LNCaP clone FGC (cell line): ENCODE results near the gene PHACTR3.

Experiments used
- DNase-seq: peaks from one replicate; pipeline ENCODE4 v3.0.0-alpha.2; 2011; ENCODE audit warnings: low read depth
- H3K4me3 ChIP-seq: 2 replicates; pipeline ENCODE4 v1.5.1; 2011; ENCODE audit warnings: mild to moderate bottlenecking, low read depth, low read length, control low read depth
- TF ChIP-seq, protein P1 (sequence below): IDR thresholded peaks from 2 replicates; pipeline ENCODE4 v1.5.1; 2012; ENCODE audit warnings: mild to moderate bottlenecking; ENCODE audit not compliant: control insufficient read depth, insufficient read depth; ENCODE audit errors: extremely low read depth

PHACTR3 gene

DNA sequence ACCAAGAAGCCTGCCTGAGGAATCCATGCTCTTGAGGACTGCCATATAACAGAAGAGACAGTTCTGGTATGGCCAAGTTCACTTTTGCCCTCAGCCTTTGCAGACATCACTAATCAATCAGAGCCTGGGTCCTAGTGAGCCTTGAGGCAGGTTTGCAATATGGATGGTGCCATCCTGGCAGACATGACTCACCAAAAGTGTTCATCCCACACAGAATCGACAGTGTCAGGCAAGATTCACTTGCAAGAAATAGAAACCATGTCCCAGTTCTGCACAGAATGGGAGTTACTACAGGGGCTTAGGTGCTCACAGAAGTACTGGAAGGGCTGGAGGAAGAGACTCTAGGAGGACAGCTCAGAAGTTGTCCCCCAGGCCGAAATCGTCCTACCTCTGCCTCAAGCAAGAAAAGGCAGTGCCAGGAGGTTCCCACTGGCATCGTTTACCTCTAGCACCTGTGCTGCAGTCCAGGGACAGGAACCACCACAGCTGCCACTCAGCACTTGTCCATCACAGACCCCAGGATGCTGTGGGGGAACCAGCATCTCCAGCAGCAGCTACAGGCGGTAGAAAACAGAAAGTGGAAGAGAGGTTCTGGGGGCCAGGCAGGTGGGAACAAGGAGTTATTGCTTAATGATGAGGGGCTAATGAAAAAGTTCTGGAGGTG lies 42.6 kb upstream of the PHACTR3 start:
- H3K4me3 ChIP-seq: no peak overlapping the region
- TF ChIP-seq, protein P1, sequence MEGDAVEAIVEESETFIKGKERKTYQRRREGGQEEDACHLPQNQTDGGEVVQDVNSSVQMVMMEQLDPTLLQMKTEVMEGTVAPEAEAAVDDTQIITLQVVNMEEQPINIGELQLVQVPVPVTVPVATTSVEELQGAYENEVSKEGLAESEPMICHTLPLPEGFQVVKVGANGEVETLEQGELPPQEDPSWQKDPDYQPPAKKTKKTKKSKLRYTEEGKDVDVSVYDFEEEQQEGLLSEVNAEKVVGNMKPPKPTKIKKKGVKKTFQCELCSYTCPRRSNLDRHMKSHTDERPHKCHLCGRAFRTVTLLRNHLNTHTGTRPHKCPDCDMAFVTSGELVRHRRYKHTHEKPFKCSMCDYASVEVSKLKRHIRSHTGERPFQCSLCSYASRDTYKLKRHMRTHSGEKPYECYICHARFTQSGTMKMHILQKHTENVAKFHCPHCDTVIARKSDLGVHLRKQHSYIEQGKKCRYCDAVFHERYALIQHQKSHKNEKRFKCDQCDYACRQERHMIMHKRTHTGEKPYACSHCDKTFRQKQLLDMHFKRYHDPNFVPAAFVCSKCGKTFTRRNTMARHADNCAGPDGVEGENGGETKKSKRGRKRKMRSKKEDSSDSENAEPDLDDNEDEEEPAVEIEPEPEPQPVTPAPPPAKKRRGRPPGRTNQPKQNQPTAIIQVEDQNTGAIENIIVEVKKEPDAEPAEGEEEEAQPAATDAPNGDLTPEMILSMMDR: no peak
- no peak for DNase-seq

DNA sequence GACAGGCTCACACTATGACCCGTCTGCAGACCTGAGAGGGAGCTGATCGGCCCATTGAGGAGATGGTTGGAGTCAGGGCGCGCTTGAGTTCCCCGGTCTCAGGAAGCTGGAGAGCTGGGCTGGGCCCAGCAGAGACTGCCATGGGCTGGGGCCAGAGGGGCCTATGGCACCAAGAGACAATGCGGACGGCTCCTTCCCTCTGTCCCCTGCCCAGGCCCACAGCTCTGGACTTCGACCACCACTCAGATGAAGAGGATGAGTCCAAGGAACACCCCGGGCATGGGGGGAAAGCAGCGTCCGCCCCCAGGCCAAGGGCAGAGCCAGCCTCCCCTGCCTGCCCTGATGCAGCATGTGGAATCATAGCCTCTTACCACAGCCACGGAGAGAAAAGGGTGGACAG lies 40.2 kb upstream of the PHACTR3 start:
- H3K4me3 ChIP-seq: no peak overlapping the region
- TF ChIP-seq, protein P1: no peak
- DNase-seq: no peak

DNA sequence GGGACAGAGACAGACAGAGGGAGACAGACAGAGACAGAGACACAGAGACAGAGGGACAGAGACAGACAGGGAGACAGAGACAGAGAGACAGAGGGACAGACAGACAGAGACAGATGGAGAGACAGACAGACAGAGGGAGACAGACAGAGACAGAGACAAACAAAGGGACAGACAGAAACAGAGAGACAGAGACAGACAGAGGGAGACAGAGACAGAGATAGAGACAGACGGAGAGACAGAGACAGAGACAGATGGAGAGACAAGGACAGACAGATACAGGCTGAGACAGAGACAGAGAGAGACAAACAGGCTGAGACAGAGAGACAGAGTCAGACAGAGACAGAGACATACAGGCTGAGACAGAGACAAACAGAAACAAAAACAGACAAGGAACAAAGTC lies 39.4 kb upstream of the PHACTR3 start:
- no peak overlapping the region for H3K4me3 ChIP-seq
- TF ChIP-seq, protein P1: no peak
- DNase-seq: no peak

DNA sequence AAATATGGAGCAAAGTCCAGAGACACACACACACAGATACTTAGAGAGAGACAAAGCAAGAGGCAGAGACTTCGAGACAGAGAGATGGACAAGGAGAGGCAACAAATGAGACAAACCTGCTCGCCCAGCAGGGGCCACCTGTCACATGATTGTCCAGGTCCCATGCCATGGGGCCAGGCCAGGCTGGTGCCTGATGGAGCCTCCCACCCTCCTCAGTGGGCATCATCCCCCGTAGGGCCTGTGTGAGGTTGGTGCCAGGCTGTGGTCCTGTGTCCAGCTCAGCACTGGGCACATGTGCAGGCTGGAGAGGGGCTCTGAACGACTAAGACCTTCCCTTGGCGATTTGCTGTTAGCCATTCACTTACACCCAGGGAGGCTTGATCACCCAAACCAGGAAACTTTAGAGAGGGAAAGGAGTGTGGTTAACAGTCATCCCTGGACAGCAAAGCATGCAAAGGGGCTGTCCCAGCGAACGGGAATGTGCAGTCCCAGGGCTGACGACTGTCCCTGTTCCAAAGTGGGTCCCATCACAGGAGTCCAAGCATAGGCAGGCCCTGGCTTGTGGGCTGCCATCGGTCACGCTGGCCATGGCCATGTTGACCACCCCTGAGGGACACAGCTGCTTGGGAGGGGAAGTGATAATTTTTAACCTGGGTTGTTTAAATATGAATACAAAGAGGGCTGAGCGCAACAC lies 38.4 kb upstream of the PHACTR3 start:
- no peak overlapping the region for H3K4me3 ChIP-seq
- TF ChIP-seq, protein P1: no peak
- DNase-seq: no peak

DNA sequence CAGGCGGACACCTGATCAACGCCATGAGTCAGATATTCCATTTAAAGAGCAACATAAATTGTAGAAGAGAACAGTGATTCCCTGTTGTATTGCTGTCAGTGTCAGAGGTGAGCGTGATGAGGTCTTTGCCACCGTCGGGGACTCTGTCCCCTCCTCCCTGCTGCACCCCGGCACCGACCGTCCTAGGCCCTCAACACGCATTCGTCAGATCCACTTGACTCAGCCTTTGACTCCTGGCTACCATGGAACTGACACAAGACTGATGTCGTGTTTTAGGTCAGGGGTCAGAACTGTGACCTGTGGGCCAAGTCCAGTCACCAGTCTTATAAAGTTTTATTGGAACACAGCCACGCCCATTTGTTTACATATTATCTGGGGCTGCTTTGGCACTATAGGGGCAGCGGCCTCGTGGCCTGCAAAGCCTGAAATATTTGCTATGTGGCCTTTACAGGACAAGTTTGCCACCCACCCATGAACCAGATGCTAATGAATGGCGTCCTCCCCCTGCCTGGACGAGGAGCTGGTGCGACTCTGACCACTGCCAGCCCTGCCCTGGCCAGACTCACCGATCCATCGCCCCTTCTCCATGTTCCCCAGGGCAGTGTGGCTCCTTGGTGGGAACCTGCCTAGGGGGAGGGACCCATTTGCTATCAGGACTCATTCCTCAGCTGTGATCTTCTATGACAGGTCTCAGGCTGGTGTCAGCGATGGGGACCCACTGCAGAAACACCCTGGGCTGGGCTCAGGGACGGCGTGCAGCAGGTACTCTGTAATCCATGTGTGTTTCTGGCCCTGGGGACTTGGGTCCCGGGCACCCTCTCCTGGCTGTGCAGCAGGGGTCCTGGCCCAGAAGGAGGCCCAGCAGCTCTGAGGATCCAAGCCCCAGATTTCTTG lies 37.5 kb upstream of the PHACTR3 start:
- DNase-seq: no peak
- H3K4me3 ChIP-seq: no peak overlapping the region
- TF ChIP-seq, protein P1: no peak

DNA sequence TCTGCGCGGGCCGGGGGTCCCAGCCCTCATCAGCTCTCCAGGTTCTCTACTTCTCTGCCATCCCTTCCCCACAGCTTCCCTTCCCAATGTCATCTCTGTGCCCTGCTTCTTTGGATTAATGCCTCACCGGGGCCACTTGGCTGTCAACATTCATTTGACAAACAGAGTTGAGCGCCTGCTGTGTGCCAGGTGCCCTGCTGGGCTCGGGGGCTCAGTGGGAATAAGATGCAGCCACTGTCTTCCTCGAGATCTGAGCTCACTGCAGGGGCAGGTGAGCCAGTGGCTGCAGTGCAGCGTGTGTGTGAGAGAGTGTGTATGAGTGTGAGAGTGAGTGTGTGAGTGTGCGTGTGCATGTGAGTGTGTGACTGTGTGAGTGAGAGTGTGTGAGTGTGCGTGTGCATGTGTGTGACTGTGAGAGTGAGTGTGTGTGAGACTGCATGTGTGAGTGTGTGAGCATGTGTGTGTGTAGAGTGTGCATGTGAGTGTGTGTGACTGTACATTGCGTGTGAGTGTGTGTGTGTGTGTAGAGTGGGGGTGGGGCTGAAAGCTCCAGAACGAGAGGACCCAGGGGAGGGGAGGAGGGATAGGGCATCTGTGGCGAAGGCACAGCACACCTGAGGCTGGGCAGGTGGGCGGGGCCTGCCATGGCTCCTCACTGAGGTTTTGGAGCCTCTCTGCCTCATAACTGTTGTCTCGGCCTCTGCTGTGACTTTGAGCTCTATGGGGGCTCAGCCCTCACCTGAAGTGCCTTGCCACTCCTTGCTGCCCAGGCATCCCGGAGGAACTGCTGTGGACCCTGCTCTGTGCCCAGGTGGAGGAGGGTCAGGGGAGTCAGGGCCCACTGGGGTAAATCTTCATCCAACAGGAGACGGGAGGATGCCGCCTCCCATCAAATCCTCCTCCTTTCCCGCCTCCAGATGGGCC lies 36.5 kb upstream of the PHACTR3 start:
- no peak overlapping the region for H3K4me3 ChIP-seq
- DNase-seq: no peak
- TF ChIP-seq, protein P1: no peak
